Glutamatergic neuron (in vitro differentiated cells): ENCODE results near the gene CDK7. TPM values are rescaled to one million over a fixed set of nuclear protein-coding genes. Genes with fewer than 3 reads are reported as not detected.
A peak's percentile ranks its signal among the peaks of the same experiment; 100 is the strongest.
"Not testable (repeated sequence)": the region's sequence is repeated elsewhere in the genome, so short reads cannot be mapped to it uniquely, and the experiment has no call there.

ENCODE experiments used
- DNase-seq: peaks from one replicate; pipeline ENCODE4 v3.0.0; 2022
- H3K27ac Mint-ChIP-seq: one replicate; pipeline ENCODE4 v1.8.0; 2020; ENCODE audit warnings: mild to moderate bottlenecking, mixed read lengths, inconsistent platforms; ENCODE audit not compliant: unreplicated experiment
- H3K27me3 Mint-ChIP-seq: one replicate; pipeline ENCODE4 v1.8.0; 2020; ENCODE audit warnings: mild to moderate bottlenecking, moderate library complexity, mixed read lengths, inconsistent platforms; ENCODE audit not compliant: unreplicated experiment
- H3K36me3 Mint-ChIP-seq: one replicate; pipeline ENCODE4 v1.8.0; 2020; ENCODE audit warnings: mild to moderate bottlenecking, mixed read lengths, inconsistent platforms; ENCODE audit not compliant: unreplicated experiment
- H3K4me1 Mint-ChIP-seq: one replicate; pipeline ENCODE4 v1.8.0; 2020; ENCODE audit warnings: mild to moderate bottlenecking, low read depth, mixed read lengths, inconsistent platforms; ENCODE audit not compliant: unreplicated experiment
- H3K4me3 Mint-ChIP-seq: one replicate; pipeline ENCODE4 v1.8.0; 2020; ENCODE audit warnings: mild to moderate bottlenecking, mixed read lengths, inconsistent platforms; ENCODE audit not compliant: unreplicated experiment
- H3K9me3 Mint-ChIP-seq: one replicate; pipeline ENCODE4 v1.8.0; 2020; ENCODE audit warnings: mild to moderate bottlenecking, moderate library complexity, mixed read lengths, inconsistent platforms; ENCODE audit not compliant: unreplicated experiment
- total RNA-seq: library from RNA; stranded (reverse); fragmentation: NEBNext Ultra II Directional; extraction: Animal tissue kit (Norgen Biotek cat#: 25700); gene quantifications from one replicate; pipeline ENCODE4 v1.2.1, GENCODE V29; 2021; ENCODE audit not compliant: unreplicated experiment
- TF ChIP-seq, protein P1 (sequence below): fragments of 200-600 bp; sonication (generic); IDR thresholded peaks from one replicate; pipeline ENCODE4 v1.5.0; 2021; ENCODE audit not compliant: partially characterized antibody, unreplicated experiment

The CDK7 gene
- total RNA-seq, 1 donor from 2014 or later = 17.0 TPM

DNA sequence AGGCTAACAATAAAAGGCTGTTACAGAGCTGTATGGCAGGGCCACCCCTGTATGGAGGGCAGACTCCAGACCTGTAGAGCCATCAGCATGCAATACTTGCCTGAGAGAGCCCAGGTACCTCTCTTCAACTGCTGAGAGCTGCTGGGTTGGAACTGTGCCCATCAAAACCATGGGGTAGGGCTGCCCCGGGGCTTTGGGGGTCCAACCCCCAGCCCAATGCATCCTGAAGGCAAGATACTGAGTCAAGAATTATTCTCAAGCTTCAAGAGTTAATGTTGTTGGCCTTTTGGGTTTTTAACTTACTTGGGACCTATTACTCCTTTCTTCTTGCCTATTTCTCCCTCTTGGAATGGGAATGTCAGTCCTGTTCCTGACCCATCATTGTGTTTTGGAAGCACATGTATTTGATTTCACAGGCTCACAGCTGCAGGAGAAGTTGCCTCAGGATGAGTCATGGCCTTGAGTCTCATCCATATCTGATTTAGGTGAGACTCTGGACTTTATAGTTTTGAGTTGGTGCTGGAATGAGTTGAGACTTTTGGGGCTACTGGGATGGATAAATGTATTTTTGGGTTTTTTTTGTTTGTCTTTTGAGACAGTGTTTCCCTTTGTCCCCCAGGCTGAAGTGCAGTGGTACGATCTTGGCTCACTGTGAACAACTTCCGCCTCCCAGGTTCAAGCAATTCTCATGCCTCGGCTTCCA, 21.0 kb upstream of the CDK7 start:
- Mint-ChIP-seq H3K4me3 (no peak overlapping the region), H3K36me3 (no peaks in the 10 kb centered on the region), H3K27ac (no peak overlapping the region), H3K9me3 (peaks cover 2% of the 10 kb centered on the region), H3K4me1 (no peaks in the 10 kb centered on the region), H3K27me3 (peaks cover 4% of the 10 kb centered on the region)
- TF ChIP-seq, protein P1, sequence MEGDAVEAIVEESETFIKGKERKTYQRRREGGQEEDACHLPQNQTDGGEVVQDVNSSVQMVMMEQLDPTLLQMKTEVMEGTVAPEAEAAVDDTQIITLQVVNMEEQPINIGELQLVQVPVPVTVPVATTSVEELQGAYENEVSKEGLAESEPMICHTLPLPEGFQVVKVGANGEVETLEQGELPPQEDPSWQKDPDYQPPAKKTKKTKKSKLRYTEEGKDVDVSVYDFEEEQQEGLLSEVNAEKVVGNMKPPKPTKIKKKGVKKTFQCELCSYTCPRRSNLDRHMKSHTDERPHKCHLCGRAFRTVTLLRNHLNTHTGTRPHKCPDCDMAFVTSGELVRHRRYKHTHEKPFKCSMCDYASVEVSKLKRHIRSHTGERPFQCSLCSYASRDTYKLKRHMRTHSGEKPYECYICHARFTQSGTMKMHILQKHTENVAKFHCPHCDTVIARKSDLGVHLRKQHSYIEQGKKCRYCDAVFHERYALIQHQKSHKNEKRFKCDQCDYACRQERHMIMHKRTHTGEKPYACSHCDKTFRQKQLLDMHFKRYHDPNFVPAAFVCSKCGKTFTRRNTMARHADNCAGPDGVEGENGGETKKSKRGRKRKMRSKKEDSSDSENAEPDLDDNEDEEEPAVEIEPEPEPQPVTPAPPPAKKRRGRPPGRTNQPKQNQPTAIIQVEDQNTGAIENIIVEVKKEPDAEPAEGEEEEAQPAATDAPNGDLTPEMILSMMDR = no peak
- DNase-seq = no peak

DNA sequence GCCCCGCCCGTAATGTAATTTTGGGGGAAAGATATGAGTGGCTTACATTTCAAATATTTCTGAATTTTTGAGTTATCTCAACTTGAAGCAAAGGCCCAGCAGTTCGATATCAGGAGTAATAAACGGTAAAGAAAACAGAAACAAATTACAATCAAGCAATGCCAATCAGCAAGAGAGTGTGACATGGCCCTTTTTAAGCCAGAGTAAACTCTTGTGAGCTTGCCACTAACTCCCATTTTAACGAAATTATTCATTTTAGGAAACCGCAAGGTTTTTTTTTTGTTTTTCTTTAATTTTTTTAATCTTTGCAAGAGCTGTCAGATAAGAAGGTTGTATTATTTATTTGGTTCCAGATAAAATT, 17.6 kb upstream of the CDK7 start:
- Mint-ChIP-seq H3K36me3 (peaks cover 4% of the 10 kb centered on the region), H3K27ac (peak overlapping the region; percentile 70), H3K27me3 (peaks cover 4% of the 10 kb centered on the region)

DNA sequence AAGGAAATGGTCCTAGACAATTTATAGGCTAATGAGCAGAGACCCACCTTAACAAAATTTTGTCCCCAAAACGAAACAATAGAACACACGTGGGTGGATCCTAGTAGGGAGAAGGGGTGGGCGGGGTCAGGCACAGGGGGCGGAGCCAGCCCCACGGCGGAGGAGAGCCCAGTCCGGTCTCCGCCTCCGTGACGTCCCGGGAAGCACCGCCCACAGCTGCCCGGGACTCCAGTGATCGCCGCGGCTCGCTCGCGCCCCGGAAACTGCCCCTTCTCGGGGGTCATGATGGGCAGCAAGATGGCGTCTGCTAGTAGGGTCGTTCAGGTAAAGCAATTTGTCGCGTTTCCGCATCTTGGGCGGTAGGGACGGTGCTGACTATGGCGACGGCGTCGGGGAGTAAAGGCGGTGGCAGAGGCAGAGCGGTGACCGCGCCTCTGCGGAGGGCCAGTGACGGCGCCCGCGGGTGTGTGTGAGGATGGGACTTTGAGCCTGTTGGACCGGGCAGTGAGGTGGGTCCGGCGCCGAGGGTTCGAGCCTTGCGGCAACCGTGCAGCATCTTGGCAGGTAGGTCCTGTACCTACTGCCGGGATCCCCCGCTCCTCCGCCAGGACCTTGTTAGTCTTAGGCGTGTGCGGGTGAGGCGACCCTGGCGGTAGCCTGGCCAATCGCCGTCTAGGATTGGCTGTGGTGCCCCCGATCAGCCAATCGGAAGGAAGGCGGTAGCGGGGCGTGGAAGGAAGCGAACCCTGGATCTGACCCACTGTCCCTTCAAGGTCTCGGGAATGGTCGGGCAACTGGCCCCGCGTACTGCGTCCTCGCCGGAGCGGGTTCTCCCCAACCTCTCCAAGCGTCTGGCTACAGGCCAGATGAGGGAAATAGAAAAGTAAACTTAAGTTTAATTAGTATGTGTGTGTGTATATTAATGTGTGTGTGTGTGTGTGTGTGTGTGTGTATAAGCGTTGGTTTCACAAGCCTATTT, 16.8 kb upstream of the CDK7 start:
- peaks cover 4% of the 10 kb centered on the region for H3K4me1 Mint-ChIP-seq
- peak; percentile 99 for DNase-seq
- TF ChIP-seq, protein P1 = peak; percentile 72
- H3K27ac Mint-ChIP-seq = peak overlapping the region; percentile 97
- peaks cover 4% of the 10 kb centered on the region for H3K27me3 Mint-ChIP-seq
- H3K9me3 Mint-ChIP-seq = peaks cover 4% of the 10 kb centered on the region
- peak overlapping the region; percentile 100 for H3K4me3 Mint-ChIP-seq
- peaks cover 4% of the 10 kb centered on the region for H3K36me3 Mint-ChIP-seq

More for the DNA sequence above, 17.6 kb upstream of the CDK7 start:
- H3K4me1 Mint-ChIP-seq = peaks cover 4% of the 10 kb centered on the region
- H3K4me3 Mint-ChIP-seq = peak overlapping the region; percentile 100
- DNase-seq = no peak
- TF ChIP-seq, protein P1 = no peak
- peaks cover 4% of the 10 kb centered on the region for H3K9me3 Mint-ChIP-seq

DNA sequence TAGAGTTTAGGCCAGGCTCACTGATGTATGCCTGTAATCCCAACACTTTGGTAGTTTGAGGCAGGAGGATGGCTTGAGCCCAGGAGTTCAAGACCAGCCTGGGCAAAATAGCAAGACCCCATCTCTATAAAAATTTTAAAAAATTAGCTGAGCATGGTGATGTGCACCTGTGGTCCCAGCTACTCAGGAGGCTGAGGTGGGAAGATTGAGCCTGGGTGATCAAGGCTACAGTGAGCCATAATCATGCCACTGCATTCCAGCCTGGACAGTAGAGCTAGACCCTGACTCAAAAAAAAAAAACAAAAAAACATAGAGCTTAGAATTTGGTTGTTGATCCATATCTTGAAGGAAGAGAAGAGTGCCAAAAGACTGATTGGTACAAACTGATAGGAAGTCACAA, 14.7 kb upstream of the CDK7 start:
- H3K27ac Mint-ChIP-seq = peak overlapping the region; percentile 87
- peaks cover 4% of the 10 kb centered on the region for H3K36me3 Mint-ChIP-seq
- peaks cover 4% of the 10 kb centered on the region for H3K4me1 Mint-ChIP-seq
- TF ChIP-seq, protein P1 = no peak
- peaks cover 4% of the 10 kb centered on the region for H3K9me3 Mint-ChIP-seq
- peaks cover 4% of the 10 kb centered on the region for H3K27me3 Mint-ChIP-seq
- peak overlapping the region; percentile 55 for H3K4me3 Mint-ChIP-seq
- no peak for DNase-seq

DNA sequence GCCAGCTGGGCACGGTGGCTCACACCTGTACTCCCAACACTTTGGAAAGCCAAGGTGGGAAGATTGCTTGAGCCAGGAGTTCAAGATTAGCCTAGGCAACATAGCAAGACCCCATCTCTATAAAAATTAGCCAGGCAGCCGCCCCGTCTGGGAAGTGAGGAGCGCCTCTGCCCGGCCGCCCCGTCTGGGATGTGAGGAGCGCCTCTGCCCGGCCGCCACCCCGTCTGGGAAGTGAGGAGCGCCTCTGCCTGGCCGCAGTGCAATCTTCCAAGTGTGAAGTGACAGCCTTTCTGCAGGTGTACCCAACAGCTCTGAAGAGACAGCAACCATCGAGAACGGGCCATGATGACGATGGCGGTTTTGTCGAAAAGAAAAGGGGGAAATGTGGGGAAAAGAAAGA, 14.3 kb upstream of the CDK7 start:
- H3K27me3 Mint-ChIP-seq, DNase-seq, H3K4me1 Mint-ChIP-seq, H3K36me3 Mint-ChIP-seq, H3K9me3 Mint-ChIP-seq: not testable (repeated sequence)
- peak overlapping the region; percentile 87 for H3K27ac Mint-ChIP-seq
- H3K4me3 Mint-ChIP-seq = peak overlapping the region; percentile 55

DNA sequence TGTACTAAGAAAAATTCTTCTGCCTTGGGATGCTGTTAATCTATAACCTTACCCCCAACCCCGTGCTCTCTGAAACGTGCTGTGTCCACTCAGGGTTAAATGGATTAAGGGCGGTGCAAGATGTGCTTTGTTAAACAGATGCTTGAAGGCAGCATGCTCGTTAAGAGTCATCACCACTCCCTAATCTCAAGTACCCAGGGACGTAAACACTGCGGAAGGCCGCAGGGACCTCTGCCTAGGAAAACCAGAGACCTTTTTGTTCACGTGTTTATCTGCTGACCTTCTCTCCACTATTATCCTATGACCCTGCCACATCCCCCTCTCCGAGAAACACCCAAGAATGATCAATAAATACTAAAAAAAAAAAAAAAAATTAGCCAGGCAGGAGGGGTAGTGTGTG, 13.9 kb upstream of the CDK7 start:
- peak overlapping the region; percentile 87 for H3K27ac Mint-ChIP-seq

More for the DNA sequence above, 13.9 kb upstream of the CDK7 start:
- not testable (repeated sequence) for H3K4me1 Mint-ChIP-seq, DNase-seq, H3K4me3 Mint-ChIP-seq, H3K9me3 Mint-ChIP-seq, H3K27me3 Mint-ChIP-seq, H3K36me3 Mint-ChIP-seq
